NOMO-1 (cell line): ENCODE measurements around the gene CYB5A.

ENCODE experiments used
- DNase-seq, 2 experiments: peaks; one replicate each; lab custom pipeline; 2025; ENCODE audit not compliant: unreplicated experiment in 2 of 2; lab: John Stamatoyannopoulos, UW

CYB5A gene

DNA sequence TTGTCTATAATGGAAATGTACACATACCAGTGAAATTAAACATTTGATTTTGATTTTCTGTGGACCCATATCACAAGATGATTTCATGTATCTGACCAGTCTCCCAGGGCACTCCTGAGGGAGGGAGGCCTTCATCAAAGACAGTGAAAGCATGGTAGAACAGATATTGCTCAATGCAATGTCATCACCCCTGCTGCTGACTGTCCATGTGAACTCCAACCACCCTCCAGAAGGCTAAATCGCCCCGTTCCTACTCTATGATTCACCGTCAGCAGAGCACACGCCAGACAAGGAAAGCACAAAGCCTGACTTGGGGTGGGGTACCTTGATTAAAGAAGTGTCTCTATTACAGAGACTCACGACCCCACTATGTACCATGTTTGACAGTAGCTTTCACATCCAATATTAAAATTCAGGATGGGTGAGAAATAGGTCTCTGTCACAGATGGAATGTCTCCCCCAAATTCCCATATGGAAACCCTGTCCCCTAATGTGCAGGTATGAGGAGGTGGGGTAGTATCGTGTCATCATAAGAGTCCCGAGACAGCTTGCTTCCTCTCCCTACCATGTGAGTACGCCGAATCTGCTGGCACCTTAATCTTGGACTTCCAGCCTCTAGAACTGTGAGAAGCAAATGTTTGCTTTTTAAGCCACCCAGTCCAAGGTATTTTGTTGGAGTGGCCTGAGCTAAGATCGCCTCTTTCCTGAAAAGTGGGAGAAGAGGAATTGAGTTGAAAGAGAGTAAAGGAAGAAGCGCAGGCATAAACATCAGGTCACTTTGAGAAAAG lies 42.4 kb downstream of the CYB5A start:
- DNase-seq, result peak; percentile 37 to 64

DNA sequence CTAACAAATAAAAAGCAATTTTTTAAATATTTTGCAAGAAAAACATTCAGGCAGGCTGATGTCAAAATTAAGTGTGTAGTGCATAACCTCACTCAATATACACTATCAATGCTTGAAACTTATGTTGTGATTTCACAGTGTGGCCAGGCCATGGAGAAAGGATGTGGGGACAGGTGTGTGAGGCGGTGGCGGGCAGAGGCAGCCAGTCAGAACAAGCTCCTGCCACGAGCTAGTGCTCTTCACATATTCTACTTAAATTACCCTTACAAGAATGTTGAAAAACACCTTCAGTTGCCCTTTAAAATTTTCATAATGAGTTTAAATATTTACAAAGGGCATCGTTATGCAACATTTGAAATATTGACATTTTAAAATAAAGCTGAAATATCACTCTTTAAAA lies 43.2 kb downstream of the CYB5A start:
- DNase-seq, result no peak

DNA sequence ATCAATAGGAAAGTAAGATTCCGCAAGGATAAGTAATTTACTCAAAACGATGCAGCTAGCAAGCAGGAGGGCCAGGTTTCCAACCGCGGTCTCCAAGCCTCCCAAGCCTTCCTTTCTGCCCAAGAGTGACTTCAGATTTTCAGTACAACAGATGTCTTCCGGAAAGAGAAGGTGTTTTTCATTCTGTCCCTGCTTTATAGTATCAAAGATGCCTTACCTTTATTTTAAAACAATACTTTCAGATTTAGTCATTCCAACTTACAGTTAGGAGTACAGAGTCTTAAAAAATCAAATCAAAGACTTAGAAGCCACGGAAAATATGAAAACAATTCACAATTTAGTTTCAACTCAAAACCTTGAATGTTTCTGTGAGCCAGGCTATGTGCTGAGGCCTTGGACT lies 43.6 kb downstream of the CYB5A start:
- DNase-seq, result no peak

DNA sequence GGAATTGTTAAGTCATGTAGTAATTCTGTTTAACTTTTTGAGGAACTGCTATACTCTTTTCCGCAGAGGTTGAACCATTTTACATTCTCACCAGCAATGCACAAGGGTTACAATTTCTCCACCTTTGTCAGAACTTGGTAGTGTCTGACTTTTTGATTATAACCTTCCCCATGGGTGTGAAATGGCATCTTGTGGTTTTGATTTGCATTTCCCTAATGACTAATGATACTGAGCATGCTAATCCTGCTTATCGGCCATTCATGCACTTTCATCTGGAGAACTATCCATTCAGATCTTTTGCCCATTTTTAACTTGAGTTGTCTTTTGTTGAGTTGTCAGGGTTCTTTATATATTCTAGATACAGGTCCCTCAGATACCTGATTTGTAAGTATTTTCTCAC lies 47.2 kb downstream of the CYB5A start:
- no peak for DNase-seq

DNA sequence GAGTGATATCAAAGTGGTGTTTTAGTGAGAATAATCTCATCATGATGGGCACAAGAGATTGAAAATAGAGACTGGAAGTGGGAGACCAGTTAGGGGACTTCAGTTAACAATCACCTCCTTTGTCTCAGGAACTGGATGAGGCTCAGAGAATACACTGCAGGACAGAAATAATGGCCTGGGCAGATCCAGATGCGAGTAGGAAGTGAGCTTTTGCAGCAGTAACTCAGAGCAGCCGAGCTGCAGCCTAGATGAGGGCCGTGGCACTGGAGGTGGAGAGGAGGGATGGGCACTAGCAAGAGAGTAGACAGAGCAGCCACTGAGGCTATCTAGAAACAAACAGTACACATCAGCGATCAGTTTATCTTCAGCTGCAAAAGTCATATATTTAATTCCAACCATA lies 48.6 kb downstream of the CYB5A start:
- no peak for DNase-seq

DNA sequence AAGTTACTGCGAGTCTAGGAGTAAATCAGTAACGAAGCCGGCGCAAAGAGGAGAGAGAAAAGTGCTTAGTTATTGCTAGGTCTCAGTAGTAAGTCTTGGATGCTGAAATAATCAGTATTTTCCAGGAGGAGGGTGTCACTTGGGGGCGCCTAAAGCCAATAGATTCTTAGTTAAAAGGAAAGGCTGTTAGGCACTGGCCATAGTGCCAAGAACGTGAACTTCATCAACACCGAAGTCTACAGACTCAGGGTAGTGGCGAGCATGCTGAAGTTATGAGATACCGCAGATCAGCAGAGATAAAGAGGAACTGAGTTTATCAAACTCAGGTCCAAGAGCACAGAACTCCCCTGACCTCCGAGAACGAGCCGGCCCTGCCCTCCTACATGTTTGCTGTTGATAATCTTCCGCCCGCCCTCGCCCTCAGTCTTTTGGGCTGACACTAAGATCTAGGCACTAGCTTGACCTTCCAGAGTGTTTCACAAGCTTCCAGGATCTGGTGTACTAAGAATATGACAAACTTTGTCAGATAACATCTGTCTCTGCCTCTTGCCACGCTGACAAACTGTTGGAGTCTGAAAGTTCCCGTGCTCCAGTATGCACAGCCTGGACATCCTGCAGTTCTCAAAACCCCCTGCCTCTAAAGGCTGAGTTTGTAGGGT lies 49.2 kb downstream of the CYB5A start:
- peak; percentile 4 to 44 for DNase-seq

DNA sequence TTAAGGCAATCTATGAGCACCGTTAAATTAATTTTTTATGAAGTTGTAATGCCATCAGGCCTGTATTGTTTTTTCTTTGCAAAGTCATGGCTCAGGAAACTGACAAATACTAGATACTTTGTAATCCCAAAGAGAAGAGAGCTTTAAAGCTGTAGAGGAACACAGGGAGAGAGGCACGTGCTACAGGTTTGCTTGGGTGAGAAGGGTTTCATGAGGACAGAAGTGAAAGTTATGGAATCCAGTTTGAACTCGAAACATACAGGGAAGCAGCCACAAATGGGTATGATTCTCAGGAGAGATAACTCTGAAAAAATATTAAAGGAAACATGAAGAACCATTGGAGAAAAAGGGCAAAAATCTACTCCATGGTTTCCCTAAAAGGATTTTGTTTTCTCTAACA lies 49.8 kb downstream of the CYB5A start:
- DNase-seq, result no peak

DNA sequence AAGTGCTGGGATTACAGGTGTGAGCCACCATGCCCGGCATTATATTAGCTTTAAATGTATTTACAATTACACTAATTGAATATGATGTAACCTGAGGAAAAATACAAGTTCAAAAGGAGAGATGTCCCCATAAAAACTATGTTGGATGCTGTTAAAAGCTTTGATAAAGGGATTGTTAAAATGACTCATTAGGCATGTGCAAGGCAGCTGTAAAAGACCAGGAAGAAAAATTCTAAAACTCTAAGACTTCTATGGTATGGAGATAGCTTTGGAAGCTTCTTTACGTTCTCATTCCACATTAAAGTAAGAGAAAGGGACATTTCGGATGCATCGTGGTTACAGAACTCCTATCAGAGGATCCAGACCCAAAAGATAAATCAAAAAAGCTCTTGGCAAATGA lies 50.3 kb downstream of the CYB5A start:
- DNase-seq, result no peak

DNA sequence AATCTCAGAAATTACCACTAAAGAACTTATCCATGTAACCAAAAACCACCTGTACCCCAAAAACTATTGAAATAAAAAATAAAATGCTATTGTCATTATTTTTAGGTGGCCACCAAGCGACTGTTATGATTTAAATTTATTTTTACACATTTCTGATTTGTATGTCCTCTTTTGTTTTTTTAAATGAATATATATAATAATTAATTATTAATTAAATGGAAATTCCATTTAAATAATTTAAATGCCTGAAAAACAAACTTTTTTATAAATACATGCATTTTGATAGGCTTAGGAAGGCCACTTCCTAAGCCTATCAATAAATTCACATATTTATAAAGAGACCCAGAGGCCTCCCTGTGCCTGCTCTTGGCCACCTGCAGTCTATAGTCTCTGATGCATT lies 52.2 kb downstream of the CYB5A start:
- DNase-seq, result no peak

DNA sequence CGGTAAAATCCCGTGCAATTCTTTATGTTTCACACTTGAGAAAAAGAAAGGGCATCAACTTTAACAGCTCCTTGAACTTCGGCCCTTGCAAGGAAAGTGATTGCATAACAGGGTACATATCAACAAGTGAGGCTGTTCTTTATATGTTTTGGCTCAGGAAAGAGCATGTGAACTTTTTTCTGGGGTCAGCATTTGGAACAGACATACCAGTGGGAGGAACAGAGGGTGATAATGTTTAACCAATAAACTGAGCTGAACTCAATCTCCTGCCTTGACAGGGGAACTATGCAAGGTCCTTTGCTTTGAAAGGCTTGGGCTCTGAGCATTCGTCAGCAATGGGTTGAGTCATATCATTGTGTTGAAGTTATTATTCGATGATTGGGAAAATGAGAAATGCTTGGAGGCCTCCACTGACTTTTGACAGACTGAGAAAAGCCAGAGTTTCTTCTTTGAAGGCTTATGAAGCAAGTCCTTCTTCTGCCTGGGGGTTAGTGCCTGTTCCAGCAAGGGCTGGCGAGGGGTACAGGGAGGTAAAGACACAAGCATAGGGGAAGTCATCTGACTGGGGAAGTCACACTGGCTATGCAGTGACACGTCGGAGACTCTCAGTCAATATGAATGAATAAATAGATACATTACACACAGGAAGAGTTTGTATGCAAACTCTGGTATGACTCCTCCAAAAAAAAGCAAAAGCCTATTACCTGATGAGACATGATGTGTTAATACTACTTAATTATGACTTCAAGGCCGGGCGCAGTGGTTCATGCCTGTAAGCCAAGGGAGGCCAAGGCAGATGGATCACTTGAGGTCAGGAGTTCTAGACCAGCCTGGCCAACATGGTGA lies 57.2 kb downstream of the CYB5A start:
- peak; percentile 35 to 77 for DNase-seq

DNA sequence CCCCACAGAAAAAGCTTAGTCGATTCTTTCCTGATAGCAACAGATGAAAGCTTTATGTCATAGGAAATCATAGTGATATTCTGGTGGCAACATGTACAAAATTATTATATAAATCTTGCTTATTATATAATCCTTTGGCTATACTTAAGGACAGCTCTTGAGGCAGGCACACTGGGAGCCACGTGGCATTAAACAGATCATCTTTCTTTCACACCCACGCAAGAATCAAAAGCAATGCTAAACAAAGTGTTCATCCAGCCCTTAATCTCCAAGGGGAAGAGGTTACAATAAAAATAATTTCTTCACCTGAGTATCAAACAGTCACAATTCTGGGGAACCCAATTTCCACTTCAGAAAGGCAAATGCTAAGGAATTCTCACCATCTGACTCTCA lies 57.8 kb downstream of the CYB5A start:
- no peak for DNase-seq

DNA sequence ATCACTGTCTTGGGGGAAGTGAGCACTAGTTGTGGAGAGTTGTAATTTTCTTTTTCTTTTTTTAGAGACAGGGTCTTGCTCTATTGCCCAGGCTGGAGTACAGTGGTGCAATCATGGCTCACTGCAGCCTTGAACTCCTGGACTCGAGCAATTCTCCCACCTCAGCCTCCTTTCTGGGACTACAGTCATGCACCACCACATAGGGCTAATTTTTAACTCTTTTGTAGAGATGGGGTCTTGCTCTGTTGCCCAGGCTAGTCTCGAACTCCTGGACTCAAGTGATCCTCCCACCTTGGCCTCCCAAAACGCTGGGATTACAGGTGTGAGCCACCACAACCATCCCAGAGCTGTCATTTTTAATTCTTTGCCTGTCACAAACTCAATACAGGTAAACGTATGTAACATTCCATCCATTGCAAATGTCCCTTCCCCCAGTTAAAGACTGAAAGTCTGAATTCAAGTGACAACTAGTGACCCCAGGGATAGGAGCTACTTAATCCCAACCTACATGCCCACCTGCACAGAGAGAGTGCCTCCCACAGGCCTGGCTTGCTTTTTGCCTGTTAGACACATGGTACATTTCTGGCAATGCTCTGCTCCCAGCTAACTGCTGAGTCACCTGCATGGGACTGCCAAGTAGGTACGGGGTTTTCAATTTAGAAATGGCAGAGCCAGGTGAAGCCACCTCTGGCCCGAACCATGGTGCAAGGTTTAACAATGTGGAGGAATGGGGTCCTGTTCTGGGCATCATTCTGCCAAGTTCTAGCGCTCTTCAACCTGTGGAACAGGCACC lies 60.6 kb downstream of the CYB5A start:
- DNase-seq, result no peak

DNA sequence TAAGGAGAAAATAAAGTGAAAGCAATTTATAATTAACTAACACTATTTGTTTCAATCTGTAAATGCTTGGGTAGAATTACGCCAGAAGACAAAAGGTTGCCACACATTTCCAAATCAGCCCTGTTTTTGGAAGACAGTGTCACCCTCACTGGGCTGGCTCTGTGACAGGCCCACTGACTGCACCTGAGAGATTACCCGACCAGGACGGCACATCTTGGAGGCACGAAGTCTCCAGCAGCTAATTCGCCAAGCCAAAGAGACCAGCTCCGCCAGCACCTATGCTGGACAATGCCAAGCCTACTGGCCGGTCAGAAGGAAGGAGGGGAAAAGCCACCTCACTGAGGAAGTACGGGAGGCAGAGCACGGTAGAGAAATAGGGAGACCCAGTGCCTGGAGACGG lies 61.9 kb downstream of the CYB5A start:
- no peak for DNase-seq

DNA sequence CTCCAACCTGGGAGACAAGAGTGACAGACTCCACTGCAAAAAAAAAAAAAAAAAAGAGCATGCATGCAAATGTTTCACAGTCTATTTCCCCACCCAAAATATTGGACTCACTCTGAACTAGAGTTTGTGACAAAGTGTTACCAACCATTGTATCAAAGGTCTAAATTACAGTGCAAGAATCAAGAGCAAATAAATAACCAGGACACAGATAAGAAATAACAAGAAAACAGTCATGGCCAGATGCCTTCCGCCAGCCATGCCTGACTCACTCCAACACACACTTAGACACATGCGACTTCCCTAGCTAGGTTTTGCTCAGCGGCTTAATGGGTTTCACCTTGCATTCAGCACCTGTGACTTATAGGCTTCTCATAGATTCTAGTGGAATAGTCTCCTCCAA lies 62.8 kb downstream of the CYB5A start:
- DNase-seq, result no peak

DNA sequence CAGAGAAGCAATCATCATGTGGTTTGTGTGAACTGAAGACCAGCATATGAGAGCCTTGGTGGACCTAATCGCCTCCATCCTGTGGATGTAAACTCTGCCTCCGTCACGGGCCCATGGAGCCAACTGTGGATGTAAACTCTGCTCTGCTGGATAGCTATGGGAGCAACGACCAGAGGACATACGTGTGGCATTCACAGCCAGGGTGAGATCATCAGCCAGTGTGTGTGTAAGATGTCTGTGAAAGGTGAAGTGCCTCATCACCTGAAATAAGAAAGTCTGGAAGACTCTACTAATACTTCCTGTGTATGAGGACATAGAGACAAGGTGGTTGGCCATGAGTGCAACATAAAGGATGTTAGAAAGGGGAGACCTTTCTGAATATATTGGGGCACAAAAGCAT lies 63.5 kb downstream of the CYB5A start:
- DNase-seq, result no peak

DNA sequence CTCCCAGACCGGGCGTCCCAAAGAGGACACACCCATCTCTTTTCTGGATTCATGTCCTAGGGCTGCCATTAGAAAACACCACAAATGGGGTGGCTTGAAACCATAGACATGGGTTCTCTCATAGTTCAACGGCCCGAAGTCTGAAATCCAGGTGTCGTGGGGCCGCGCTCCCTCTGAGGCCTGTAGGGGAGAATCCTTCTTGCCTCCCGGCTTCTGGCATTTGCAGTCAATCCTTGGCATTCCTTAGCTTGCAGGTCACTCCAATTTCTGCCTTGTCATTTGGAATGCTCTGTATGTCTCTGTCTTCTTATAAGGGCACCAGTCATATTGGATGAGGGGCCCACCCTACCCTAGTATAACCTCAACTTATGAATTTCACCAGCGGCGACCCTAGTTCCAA lies 65.1 kb downstream of the CYB5A start:
- no peak for DNase-seq

DNA sequence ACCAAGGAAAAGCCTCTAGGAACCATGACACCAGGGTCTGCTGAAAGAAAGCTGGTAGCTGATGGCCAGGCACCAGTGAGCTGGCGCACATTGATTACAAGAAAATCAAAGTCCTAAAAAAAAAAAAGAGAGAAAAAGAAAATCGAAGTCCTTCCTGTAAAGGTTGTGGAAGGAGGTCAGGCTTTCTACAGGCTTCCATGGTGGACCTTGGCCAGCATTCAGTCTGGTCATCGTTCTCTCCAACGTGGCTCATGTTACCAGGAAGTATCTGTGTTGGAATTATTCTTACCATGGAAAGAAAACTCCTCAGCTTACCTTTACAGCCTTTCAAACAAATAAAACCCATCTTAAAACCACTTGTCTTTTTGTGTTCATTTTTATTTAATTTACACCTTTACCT lies 65.6 kb downstream of the CYB5A start:
- no peak for DNase-seq

DNA sequence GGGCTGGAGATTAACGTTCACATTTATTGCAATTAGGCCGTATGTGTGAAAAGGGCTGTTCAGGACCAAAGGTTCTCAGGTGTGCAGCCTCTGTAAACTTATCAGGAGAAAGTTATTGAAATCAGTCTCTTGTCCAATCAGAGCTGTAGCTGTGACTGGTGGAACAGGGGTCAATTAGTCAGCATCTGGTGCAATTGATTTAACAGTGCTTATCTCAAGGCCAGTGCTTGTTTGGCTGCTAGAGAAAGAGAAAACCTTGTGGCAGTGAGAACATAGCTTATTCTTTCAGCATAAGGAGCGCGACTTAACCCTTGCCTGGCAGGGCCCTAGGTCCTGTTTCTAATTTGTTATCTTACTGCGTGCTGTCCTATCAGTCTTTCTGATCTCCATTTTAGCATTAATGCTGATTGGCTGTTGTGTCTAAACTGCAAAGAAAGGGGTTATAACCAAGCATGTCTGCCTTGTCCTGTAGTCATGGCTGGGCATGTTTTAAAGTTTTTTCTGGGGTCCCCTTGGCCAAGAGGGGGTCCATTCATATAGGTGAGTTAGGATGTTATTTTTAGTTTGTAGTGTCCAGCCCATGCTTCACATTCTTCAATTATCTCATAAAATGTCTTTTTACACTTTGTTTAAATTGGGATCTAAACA lies 66.4 kb downstream of the CYB5A start:
- DNase-seq, result no peak

DNA sequence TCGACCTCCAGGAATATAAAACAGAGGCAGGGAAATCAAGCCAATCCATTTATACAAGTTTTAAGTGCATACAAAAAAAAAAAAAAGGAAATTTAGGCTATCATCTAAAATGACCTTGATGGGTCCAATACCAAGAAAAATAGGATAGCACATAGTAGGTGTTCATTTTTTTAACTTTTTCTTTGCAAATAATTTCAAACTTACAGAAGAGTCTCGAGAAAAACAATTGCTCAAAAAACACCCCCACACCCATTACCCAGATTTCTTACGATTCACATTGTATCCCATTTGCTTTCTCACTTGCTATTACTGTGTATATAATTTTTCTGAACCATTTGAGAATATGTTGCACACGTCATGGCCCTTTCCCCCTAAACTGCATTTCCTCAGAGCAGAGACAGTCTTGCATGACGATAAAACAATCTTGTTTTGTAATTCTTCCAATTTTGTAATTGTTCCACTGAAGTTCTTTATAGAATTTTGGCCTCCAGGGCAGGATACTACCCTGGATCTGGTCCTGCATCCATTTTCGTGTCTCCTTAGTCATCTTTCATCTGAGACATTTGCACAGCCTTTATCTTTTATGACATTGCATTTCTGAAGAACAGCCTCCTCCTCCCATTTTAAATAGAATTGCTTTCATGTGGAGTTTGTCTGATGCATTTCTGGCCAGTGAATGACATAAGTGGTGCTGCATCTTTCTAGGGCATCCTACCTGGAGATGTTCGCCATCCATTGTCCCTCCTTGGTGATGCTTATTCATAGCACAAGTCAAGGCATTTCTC lies 68.9 kb downstream of the CYB5A start:
- DNase-seq, result no peak

DNA sequence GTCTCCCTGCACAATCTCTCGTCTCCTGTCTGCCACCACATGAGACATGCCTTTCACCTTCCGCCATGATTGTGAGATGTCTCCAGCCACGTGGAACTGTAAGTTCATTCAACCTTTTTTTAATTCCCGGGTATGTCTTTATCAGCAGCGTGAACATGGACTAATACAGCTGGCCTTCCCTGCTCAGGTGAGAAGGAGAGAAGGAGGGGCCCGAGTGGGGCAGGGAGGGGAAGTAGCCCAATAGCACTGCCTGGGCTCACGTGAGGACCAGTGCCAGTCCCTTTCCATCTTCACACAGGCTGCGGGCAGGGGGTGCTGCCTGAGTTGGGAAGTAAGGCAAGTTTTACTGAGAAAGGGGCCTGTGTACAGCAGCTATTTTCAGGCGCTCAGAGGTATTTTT lies 70.7 kb downstream of the CYB5A start:
- DNase-seq, result no peak
